AG09309 (cell line): Measurements from ENCODE around the gene RHOU.
A peak's percentile ranks its signal among the peaks of the same experiment; 100 is the strongest.
"Not testable (repeated sequence)": the region's sequence is repeated elsewhere in the genome, so short reads cannot be mapped to it uniquely, and the experiment has no call there.

Experiments
- DNase-seq: peaks from one replicate; pipeline ENCODE4 v3.0.0-alpha.2; 2010; ENCODE audit warnings: low read depth
- H3K4me3 ChIP-seq: 2 replicates; pipeline ENCODE4 v1.5.1; 2011; ENCODE audit warnings: mild to moderate bottlenecking, low read depth, low read length, moderate library complexity; ENCODE audit not compliant: control insufficient read depth
- CTCF ChIP-seq: IDR thresholded peaks from 2 replicates; pipeline ENCODE4 v1.5.1; 2011; ENCODE audit warnings: mild to moderate bottlenecking, low read depth, low read length, inconsistent platforms; ENCODE audit not compliant: insufficient read depth, control insufficient read depth; ENCODE audit errors: missing control alignments

Gene RHOU

GRCh38 chr1:228734881-228735801 is at the start of gene RHOU:
Gene RHOU (plus strand): TSS chr1:228735479. CDS start chr1:228735743, 264 bp downstream.
- peak within 1 kb of the TSS; percentile 48 for H3K4me3 ChIP-seq
- no peak for DNase-seq
- TF ChIP-seq CTCF: peak; percentile 19

- no peak overlapping the region for H3K4me3 ChIP-seq
- DNase-seq: no peak
- no peak for TF ChIP-seq CTCF
Observed at GRCh38 chr1:228687587-228687986, 47.7 kb upstream of the RHOU start.

GRCh38 chr1:228689255-228689654 is 46.0 kb upstream of the RHOU start:
- no peak overlapping the region for H3K4me3 ChIP-seq
- no peak for TF ChIP-seq CTCF
- DNase-seq: no peak

GRCh38 chr1:228691211-228691610 is 44.1 kb upstream of the RHOU start:
- H3K4me3 ChIP-seq: no peak overlapping the region
- TF ChIP-seq CTCF: no peak
- no peak for DNase-seq

GRCh38 chr1:228691926-228692325 is 43.4 kb upstream of the RHOU start:
- no peak overlapping the region for H3K4me3 ChIP-seq
- TF ChIP-seq CTCF: peak; percentile 12
- no peak for DNase-seq

GRCh38 chr1:228694447-228694846 is 40.8 kb upstream of the RHOU start:
- H3K4me3 ChIP-seq, DNase-seq: not testable (repeated sequence)
